Trophoblast cell (in vitro differentiated cells and primary cell): ENCODE data around the gene PDCD1LG2.
A peak's percentile ranks its signal among the peaks of the same experiment; 100 is the strongest.

Experiments used
- DNase-seq, 2 donors: peaks; one replicate each; pipeline ENCODE4 v3.0.0-alpha.2; 2016
- H2AFZ ChIP-seq: 2 replicates; pipeline ENCODE4 v1.6.1; 2013; ENCODE audit warnings: low read length, moderate library complexity, mild to moderate bottlenecking; ENCODE audit not compliant: insufficient read depth, poor library complexity
- H2AK5ac ChIP-seq: 2 replicates; pipeline ENCODE4 v1.6.1; 2013; ENCODE audit warnings: mild to moderate bottlenecking, low read length
- H2BK120ac ChIP-seq: 2 replicates; pipeline ENCODE4 v1.6.1; 2013; ENCODE audit warnings: low read length, mild to moderate bottlenecking, moderate library complexity; ENCODE audit not compliant: insufficient read depth, poor library complexity
- H2BK12ac ChIP-seq: 2 replicates; pipeline ENCODE4 v1.6.1; 2013; ENCODE audit warnings: mild to moderate bottlenecking, low read length, moderate library complexity
- H2BK5ac ChIP-seq: 2 replicates; pipeline ENCODE4 v1.6.1; 2013; ENCODE audit warnings: low read length, low read depth, moderate library complexity, mild to moderate bottlenecking; ENCODE audit not compliant: poor library complexity
- H3K14ac ChIP-seq: 2 replicates; pipeline ENCODE4 v1.6.1; 2013; ENCODE audit warnings: mild to moderate bottlenecking, low read length
- H3K18ac ChIP-seq: 2 replicates; pipeline ENCODE4 v1.6.1; 2013; ENCODE audit warnings: mild to moderate bottlenecking, low read length
- H3K23ac ChIP-seq: 2 replicates; pipeline ENCODE4 v1.6.1; 2013; ENCODE audit warnings: low read length
- H3K27ac ChIP-seq: 2 replicates; pipeline ENCODE4 v1.5.1; 2013; ENCODE audit warnings: low read depth, mild to moderate bottlenecking, inconsistent platforms, low read length, moderate library complexity
- H3K27me3 ChIP-seq: 2 replicates; pipeline ENCODE4 v1.6.1; 2013; ENCODE audit warnings: inconsistent platforms, mild to moderate bottlenecking, low read length, moderate library complexity; ENCODE audit not compliant: insufficient read depth
- H3K36me3 ChIP-seq, 2 experiments: 1 replicate in 1 of 2; 2 replicates in 1 of 2; pipeline ENCODE4 v1.6.1; 2013; ENCODE audit warnings: low read length in 2 of 2, mild to moderate bottlenecking in 2 of 2, moderate library complexity in 1 of 2; ENCODE audit not compliant: insufficient read depth in 2 of 2, control insufficient read depth in 1 of 2
- H3K4ac ChIP-seq: 2 replicates; pipeline ENCODE4 v1.6.1; 2013; ENCODE audit warnings: low read depth, mild to moderate bottlenecking, low read length, moderate library complexity
- H3K4me1 ChIP-seq, 2 experiments: 1 replicate in 1 of 2; 2 replicates in 1 of 2; pipeline ENCODE4 v1.6.1; 2013; ENCODE audit warnings: low read length in 2 of 2, mild to moderate bottlenecking in 2 of 2, moderate library complexity in 1 of 2; ENCODE audit not compliant: insufficient read depth in 2 of 2, control insufficient read depth in 1 of 2
- H3K4me2 ChIP-seq: 2 replicates; pipeline ENCODE4 v1.6.1; 2013; ENCODE audit warnings: inconsistent platforms, mild to moderate bottlenecking, low read length, moderate library complexity
- H3K4me3 ChIP-seq: 2 replicates; pipeline ENCODE4 v1.5.1; 2013; ENCODE audit warnings: mild to moderate bottlenecking, low read depth, low read length, inconsistent platforms
- H3K79me1 ChIP-seq: one replicate; pipeline ENCODE4 v1.6.1; 2013; ENCODE audit warnings: low read length
- H3K79me2 ChIP-seq: 2 replicates; pipeline ENCODE4 v1.6.1; 2013; ENCODE audit warnings: low read length, mild to moderate bottlenecking; ENCODE audit not compliant: control insufficient read depth, insufficient read depth, poor library complexity
- H3K9ac ChIP-seq: 2 replicates; pipeline ENCODE4 v1.6.1; 2013; ENCODE audit warnings: mild to moderate bottlenecking, low read length
- H3K9me3 ChIP-seq: 2 replicates; pipeline ENCODE4 v1.6.1; 2013; ENCODE audit warnings: low read depth, mild to moderate bottlenecking, control low read depth, inconsistent platforms, low read length; ENCODE audit not compliant: insufficient read depth
- H4K12ac ChIP-seq: 2 replicates; pipeline ENCODE4 v1.6.1; 2013; ENCODE audit warnings: low read depth, mild to moderate bottlenecking, low read length, moderate library complexity
- H4K8ac ChIP-seq: 2 replicates; pipeline ENCODE4 v1.6.1; 2013; ENCODE audit warnings: low read depth, mild to moderate bottlenecking, low read length, moderate library complexity
- H4K91ac ChIP-seq: one replicate; pipeline ENCODE4 v1.6.1; 2013; ENCODE audit warnings: low read depth, mild to moderate bottlenecking, low read length, moderate library complexity
- WGBS: extraction: QIAGEN DNeasy Blood & Tissue Kit; methylation state at CpG from one replicate; pipeline ENCODE4 v1.1.7; 2013; ENCODE audit warnings: missing lambda C conversion rate; ENCODE audit not compliant: insufficient read length, insufficient coverage; ENCODE audit errors: extremely low coverage; 5-methylcytosine and 5-hydroxymethylcytosine counted together

The PDCD1LG2 gene

GRCh38 chr9:5551368-5552150 is 41.2 kb downstream of the PDCD1LG2 start:
- Histone ChIP-seq H3K14ac (no peak overlapping the region), H3K27ac (no peak overlapping the region), H3K9ac (no peak overlapping the region), H3K23ac (no peak overlapping the region), H3K36me3 (no peaks in the 10 kb centered on the region), H2AK5ac (no peak overlapping the region), H2BK5ac (no peak overlapping the region), H3K18ac (no peak overlapping the region), H4K8ac (no peak overlapping the region), H2AFZ (no peak overlapping the region), H3K79me2 (no peaks in the 10 kb centered on the region), H3K4me3 (no peak overlapping the region), H3K4ac (no peak overlapping the region), H3K9me3 (no peaks in the 10 kb centered on the region), H3K27me3 (no peaks in the 10 kb centered on the region), H3K4me2 (no peak overlapping the region), H4K12ac (no peak overlapping the region), H3K79me1 (no peaks in the 10 kb centered on the region), H3K4me1 (peaks cover 0 to 7% of the 10 kb centered on the region in 2 experiments), H4K91ac (no peak overlapping the region), H2BK120ac (no peak overlapping the region), H2BK12ac (no peak overlapping the region)
- peak; percentile 68 to 90 for DNase-seq
- WGBS, result no CpG with 5 or more reads among the region's 4 CpGs

GRCh38 chr9:5552301-5552700 is 42.0 kb downstream of the PDCD1LG2 start:
- Histone ChIP-seq H2BK5ac (no peak overlapping the region), H2BK120ac (no peak overlapping the region), H3K27me3 (no peaks in the 10 kb centered on the region), H3K79me1 (no peaks in the 10 kb centered on the region), H3K4me3 (no peak overlapping the region), H3K14ac (no peak overlapping the region), H3K27ac (no peak overlapping the region), H3K4me1 (peaks cover 0 to 7% of the 10 kb centered on the region in 2 experiments), H4K12ac (no peak overlapping the region), H3K9me3 (no peaks in the 10 kb centered on the region), H3K23ac (no peak overlapping the region), H2AK5ac (no peak overlapping the region), H2AFZ (no peak overlapping the region), H2BK12ac (no peak overlapping the region), H3K79me2 (no peaks in the 10 kb centered on the region), H3K36me3 (no peaks in the 10 kb centered on the region), H3K4me2 (no peak overlapping the region), H4K8ac (no peak overlapping the region), H3K9ac (peak overlapping the region; percentile 33), H3K18ac (no peak overlapping the region), H3K4ac (no peak overlapping the region), H4K91ac (no peak overlapping the region)
- no peak for DNase-seq
- no CpG with 5 or more reads among the region's 3 CpGs for WGBS

GRCh38 chr9:5553211-5553610 is 42.9 kb downstream of the PDCD1LG2 start:
- no peaks in the 10 kb centered on the region for H3K79me2 ChIP-seq
- no peak overlapping the region for H4K8ac ChIP-seq
- H3K18ac ChIP-seq, result no peak overlapping the region
- H2BK5ac ChIP-seq, result no peak overlapping the region
- H3K9me3 ChIP-seq, result no peaks in the 10 kb centered on the region
- no peaks in the 10 kb centered on the region for H3K27me3 ChIP-seq
- no peak overlapping the region for H2AFZ ChIP-seq
- no peak overlapping the region for H3K23ac ChIP-seq
- no peaks in the 10 kb centered on the region for H3K79me1 ChIP-seq
- no peak overlapping the region for H3K4me2 ChIP-seq
- peaks cover 0 to 7% of the 10 kb centered on the region in 2 experiments for H3K4me1 ChIP-seq
- H3K14ac ChIP-seq, result no peak overlapping the region
- no CpG with 5 or more reads among the region's 4 CpGs for WGBS
- H3K27ac ChIP-seq, result no peak overlapping the region
- no peak overlapping the region for H3K4me3 ChIP-seq
- no peak overlapping the region for H3K4ac ChIP-seq
- H2AK5ac ChIP-seq, result no peak overlapping the region
- H2BK12ac ChIP-seq, result no peak overlapping the region
- no peak for DNase-seq
- no peaks in the 10 kb centered on the region for H3K36me3 ChIP-seq
- no peak overlapping the region for H4K12ac ChIP-seq
- H4K91ac ChIP-seq, result no peak overlapping the region
- no peak overlapping the region for H2BK120ac ChIP-seq
- no peak overlapping the region for H3K9ac ChIP-seq

GRCh38 chr9:5554254-5554653 is 43.9 kb downstream of the PDCD1LG2 start:
- peaks cover 0 to 7% of the 10 kb centered on the region in 2 experiments for H3K4me1 ChIP-seq
- H3K18ac ChIP-seq, result no peak overlapping the region
- H4K12ac ChIP-seq, result no peak overlapping the region
- H3K4me2 ChIP-seq, result no peak overlapping the region
- no CpG with 5 or more reads among the region's 4 CpGs for WGBS
- no peaks in the 10 kb centered on the region for H3K9me3 ChIP-seq
- no peaks in the 10 kb centered on the region for H3K36me3 ChIP-seq
- H4K91ac ChIP-seq, result no peak overlapping the region
- no peak overlapping the region for H3K27ac ChIP-seq
- no peak overlapping the region for H2AK5ac ChIP-seq
- H3K4ac ChIP-seq, result no peak overlapping the region
- no peak overlapping the region for H2BK120ac ChIP-seq
- H2AFZ ChIP-seq, result no peak overlapping the region
- peak overlapping the region; percentile 41 for H3K23ac ChIP-seq
- H3K79me1 ChIP-seq, result no peaks in the 10 kb centered on the region
- no peaks in the 10 kb centered on the region for H3K27me3 ChIP-seq
- H3K9ac ChIP-seq, result no peak overlapping the region
- no peak overlapping the region for H3K14ac ChIP-seq
- H2BK12ac ChIP-seq, result no peak overlapping the region
- H3K4me3 ChIP-seq, result no peak overlapping the region
- no peak overlapping the region for H2BK5ac ChIP-seq
- no peaks in the 10 kb centered on the region for H3K79me2 ChIP-seq
- DNase-seq, result no peak
- no peak overlapping the region for H4K8ac ChIP-seq
